Measurements from ENCODE around the gene FAF1.

Gene FAF1

DNA sequence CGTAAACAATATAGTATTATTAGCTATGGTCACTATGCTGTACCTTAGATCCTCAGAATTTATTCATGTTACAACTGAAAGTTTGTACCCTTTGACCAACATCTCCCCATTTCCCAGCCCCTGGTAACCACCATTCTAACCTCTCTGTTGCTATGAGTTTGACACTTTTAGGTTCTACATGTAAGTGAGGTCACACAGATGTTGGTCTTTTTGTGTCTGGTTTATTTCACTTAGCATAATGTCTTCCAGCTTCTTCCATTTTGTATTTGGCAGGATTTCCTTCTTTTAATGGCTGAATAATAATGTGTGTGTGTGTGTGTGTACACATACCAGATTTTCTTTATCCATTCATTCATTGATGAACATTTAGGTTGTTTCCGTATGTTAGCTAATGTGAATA lies 139.5 kb downstream of the FAF1 start:
- DNase-seq (ENCODE audit: low spot score): no peak
- TF ChIP-seq, protein P1, sequence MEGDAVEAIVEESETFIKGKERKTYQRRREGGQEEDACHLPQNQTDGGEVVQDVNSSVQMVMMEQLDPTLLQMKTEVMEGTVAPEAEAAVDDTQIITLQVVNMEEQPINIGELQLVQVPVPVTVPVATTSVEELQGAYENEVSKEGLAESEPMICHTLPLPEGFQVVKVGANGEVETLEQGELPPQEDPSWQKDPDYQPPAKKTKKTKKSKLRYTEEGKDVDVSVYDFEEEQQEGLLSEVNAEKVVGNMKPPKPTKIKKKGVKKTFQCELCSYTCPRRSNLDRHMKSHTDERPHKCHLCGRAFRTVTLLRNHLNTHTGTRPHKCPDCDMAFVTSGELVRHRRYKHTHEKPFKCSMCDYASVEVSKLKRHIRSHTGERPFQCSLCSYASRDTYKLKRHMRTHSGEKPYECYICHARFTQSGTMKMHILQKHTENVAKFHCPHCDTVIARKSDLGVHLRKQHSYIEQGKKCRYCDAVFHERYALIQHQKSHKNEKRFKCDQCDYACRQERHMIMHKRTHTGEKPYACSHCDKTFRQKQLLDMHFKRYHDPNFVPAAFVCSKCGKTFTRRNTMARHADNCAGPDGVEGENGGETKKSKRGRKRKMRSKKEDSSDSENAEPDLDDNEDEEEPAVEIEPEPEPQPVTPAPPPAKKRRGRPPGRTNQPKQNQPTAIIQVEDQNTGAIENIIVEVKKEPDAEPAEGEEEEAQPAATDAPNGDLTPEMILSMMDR (IDR thresholded peaks at IDR 0.05; ENCODE audit: extremely low read depth, insufficient read depth, missing control alignments): no peak
- in situ Hi-C loops (cut with MboI; ENCODE audit: low pct_unique_long_range_greater_than_20kb, low sequenced_read_pairs, unreplicated experiment): no loop called here

DNA sequence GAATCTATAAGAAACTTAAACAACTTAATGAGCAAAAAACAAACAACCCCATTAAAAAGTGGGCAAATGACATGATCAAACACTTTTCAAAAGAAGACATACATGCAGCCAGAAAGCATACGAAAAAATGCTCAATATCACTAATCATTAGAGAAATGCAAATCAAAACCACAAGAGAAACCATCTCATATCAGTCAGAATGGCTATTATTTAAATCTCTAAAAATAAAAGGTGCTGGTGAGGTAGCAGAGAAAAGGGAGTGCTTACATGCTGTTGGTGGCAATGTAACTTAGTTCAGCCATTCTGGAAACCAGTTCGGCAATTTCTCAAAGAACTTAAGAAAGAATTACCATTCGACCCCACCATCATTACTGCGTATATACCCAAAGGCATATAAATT lies 147.7 kb downstream of the FAF1 start:
- TF ChIP-seq, protein P1 (IDR thresholded peaks at IDR 0.05; ENCODE audit: extremely low read depth, insufficient read depth, missing control alignments): no peak
- in situ Hi-C loops (cut with MboI; ENCODE audit: low pct_unique_long_range_greater_than_20kb, low sequenced_read_pairs, unreplicated experiment): no loop called here
- DNase-seq (ENCODE audit: low spot score): no peak

DNA sequence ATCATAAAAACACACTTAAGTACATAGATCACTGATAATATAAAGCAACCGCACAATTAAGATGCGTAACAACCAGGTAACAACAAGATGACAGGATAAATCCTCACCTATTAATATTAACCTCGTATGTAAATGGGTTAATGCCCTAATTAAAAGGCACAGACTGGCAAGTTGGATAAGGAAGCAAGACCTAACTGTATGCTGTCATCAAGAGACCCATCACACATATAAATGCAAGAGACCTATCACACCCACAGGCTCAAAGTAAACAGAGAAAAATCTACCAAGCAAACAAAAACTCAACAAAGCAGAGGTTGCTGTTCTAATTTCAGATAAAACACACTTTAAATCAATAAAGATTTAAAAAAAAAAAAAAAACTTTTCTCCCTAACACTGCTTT lies 151.8 kb downstream of the FAF1 start:
- in situ Hi-C loops (cut with MboI; ENCODE audit: low pct_unique_long_range_greater_than_20kb, low sequenced_read_pairs, unreplicated experiment): no loop called here
- DNase-seq (ENCODE audit: low spot score): no peak
- TF ChIP-seq, protein P1 (IDR thresholded peaks at IDR 0.05; ENCODE audit: extremely low read depth, insufficient read depth, missing control alignments): no peak

DNA sequence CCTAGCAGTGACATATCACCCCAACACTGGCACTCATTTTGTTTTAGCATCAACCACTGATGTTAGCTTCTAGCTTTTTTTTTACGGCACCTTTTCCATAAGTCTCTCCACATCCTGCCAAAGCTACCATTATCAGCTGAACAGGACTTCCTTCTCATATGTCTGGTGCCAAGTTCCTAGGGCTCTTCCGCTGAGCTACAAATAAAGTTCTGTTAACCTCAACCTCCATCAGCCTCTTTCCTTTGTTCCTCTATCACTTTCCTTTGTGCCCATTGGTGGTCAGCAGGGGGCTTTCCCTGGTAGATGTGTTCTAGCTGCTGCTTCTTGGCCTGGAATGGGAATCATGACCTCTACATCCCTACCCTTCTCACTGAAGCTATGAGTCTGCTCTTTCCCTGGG lies 163.8 kb downstream of the FAF1 start:
- TF ChIP-seq, protein P1 (IDR thresholded peaks at IDR 0.05; ENCODE audit: extremely low read depth, insufficient read depth, missing control alignments): no peak
- DNase-seq (ENCODE audit: low spot score): no peak
- in situ Hi-C loops (cut with MboI; ENCODE audit: low pct_unique_long_range_greater_than_20kb, low sequenced_read_pairs, unreplicated experiment): no loop called here

DNA sequence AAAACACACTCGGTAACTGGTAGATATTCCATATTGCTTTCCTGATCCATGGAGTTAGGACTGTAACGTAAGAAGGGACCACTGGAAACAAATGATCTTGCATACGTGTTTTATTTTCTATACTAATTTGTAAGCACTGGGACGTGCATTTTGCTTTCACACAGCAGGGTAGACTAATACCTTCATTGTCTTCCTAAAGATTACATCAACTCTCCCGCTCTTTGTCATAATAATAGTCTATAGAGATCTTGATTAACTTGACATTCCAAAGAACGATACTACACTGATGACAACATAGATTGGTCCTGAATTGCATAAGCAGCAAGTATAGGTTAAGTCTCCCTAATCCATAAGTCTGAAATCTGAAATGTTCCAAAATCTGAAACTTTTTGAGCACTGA lies 166.5 kb downstream of the FAF1 start:
- TF ChIP-seq, protein P1 (IDR thresholded peaks at IDR 0.05; ENCODE audit: extremely low read depth, insufficient read depth, missing control alignments): no peak
- no peak for DNase-seq (ENCODE audit: low spot score)
- in situ Hi-C loops (cut with MboI; ENCODE audit: low pct_unique_long_range_greater_than_20kb, low sequenced_read_pairs, unreplicated experiment): no loop called here

DNA sequence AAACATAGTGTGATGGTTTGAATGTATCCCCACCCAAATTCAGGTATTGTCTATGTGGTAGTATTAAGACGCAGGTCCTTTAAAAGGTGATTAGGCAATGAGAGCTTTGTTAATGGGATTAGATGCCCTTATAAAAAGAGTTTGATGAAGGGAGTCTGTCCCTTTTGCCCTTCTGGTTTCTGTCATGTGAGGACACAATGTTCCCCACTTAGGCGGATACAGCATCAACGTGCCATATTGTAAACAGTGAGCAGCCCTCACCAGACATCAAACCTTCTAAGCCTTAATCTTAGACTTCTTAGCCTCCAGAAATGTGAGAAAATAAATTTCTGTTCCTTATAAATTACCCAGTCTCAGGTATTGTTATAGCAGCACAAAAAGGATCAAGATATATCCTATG lies 172.8 kb downstream of the FAF1 start:
- in situ Hi-C loops (cut with MboI; ENCODE audit: low pct_unique_long_range_greater_than_20kb, low sequenced_read_pairs, unreplicated experiment): no loop called here
- DNase-seq (ENCODE audit: low spot score): no peak
- TF ChIP-seq, protein P1 (IDR thresholded peaks at IDR 0.05; ENCODE audit: extremely low read depth, insufficient read depth, missing control alignments): no peak

DNA sequence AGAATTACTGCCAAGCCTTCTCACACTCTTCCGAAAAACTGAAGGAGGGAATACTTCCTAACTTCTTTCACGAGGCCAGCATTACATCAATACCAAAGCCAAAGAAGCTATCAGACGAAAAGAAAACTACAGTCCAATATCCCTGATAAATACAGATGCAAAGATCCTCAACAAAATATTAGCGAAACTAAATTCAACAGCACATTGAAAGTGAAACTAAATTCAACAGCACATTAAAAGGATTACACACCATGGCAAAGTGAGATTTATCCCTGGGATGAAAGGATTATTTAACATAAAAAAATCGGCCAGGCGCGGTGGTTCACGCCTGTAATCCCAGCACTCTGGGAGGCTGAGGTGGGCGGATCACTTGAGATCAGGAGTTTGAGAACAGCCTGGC lies 176.8 kb downstream of the FAF1 start:
- DNase-seq (ENCODE audit: low spot score): no peak
- TF ChIP-seq, protein P1 (IDR thresholded peaks at IDR 0.05; ENCODE audit: extremely low read depth, insufficient read depth, missing control alignments): no peak
- in situ Hi-C loops (cut with MboI; ENCODE audit: low pct_unique_long_range_greater_than_20kb, low sequenced_read_pairs, unreplicated experiment): no loop called here
